ENCODE results near the gene CCDC191.

DNA sequence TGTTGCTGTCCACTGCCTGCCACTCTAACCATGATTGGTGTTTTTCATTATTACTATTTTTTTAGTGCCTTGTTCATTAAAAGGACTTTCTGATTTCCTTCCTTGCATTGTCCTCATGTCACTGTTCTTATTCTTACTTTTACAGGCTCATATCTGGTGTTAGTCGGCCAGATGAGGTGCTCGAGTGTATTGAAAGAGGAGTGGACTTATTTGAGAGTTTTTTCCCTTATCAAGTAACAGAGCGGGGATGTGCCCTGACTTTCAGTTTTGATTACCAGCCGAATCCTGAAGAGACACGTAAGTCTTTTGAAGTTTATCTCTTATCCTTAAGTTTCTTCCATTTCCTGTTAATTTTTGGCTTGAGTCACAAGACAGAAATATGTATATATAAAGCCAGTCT, 23.4 kb upstream of the CCDC191 start:
- TF ChIP-seq CTCF (IDR thresholded peaks at IDR 0.05) = no peak
- TF ChIP-seq POLR2AphosphoS5 (IDR thresholded peaks at IDR 0.05) = no peak
- no peak for TF ChIP-seq POLR2A (IDR thresholded peaks at IDR 0.05)
